WTC11 (cell line): ENCODE results near the gene CCDC121. TPM values are rescaled to one million over a fixed set of nuclear protein-coding genes. Genes with fewer than 3 reads are reported as not detected.

ENCODE experiments used
- ATAC-seq: fragments of 200-7000 bp; cut with Tn5 transposase; 2 replicates; pipeline ENCODE4 v1.10.0; 2021; ENCODE audit warnings: mild to moderate bottlenecking, moderate library complexity
- CTCF ChIA-PET: fragments of 300-600 bp; sonication (Branson Sonifier 250); formaldehyde crosslinking; loops from one replicate; lab custom pipeline; 2021; ENCODE audit warnings: antibody characterized with exemption; lab: Charles Lee
- POLR2A ChIA-PET: fragments of 350-600 bp; sonication (Branson Sonifier 250); formaldehyde crosslinking; loops from one replicate; lab custom pipeline; 2021; ENCODE audit warnings: antibody characterized with exemption; lab: Charles Lee
- DNase-seq: peaks from one replicate; pipeline ENCODE4 v3.0.0; 2021; ENCODE audit warnings: low spot score
- H3K27ac Mint-ChIP-seq: 2 replicates; pipeline ENCODE4 v1.8.0; 2021; ENCODE audit warnings: mixed read lengths
- H3K27me3 Mint-ChIP-seq: 2 replicates; pipeline ENCODE4 v1.8.0; 2021; ENCODE audit warnings: low read depth, mild to moderate bottlenecking, moderate library complexity, mixed read lengths
- H3K36me3 Mint-ChIP-seq: 2 replicates; pipeline ENCODE4 v1.8.0; 2021; ENCODE audit warnings: mixed read lengths
- H3K4me1 Mint-ChIP-seq: 2 replicates; pipeline ENCODE4 v1.8.0; 2022; ENCODE audit warnings: mixed read lengths
- H3K4me3 Mint-ChIP-seq: 2 replicates; pipeline ENCODE4 v1.8.0; 2021; ENCODE audit warnings: mild to moderate bottlenecking, moderate library complexity, mixed read lengths
- H3K9me3 Mint-ChIP-seq: 2 replicates; pipeline ENCODE4 v1.8.0; 2021; ENCODE audit warnings: mixed read lengths
- CREM ChIP-seq: sonication (generic); formaldehyde crosslinking; IDR thresholded peaks from 2 replicates; pipeline ENCODE4 v1.8.1; 2022; ENCODE audit warnings: mild to moderate bottlenecking, missing genetic modification reagents, moderate library complexity
- FOXJ3 ChIP-seq: sonication (generic); formaldehyde crosslinking; IDR thresholded peaks from 2 replicates; pipeline ENCODE4 v1.9.0; 2021; ENCODE audit warnings: missing genetic modification reagents, mild to moderate bottlenecking, borderline replicate concordance
- FOXK1 ChIP-seq: sonication (generic); formaldehyde crosslinking; IDR thresholded peaks from 2 replicates; pipeline ENCODE4 v1.8.0; 2022; ENCODE audit warnings: mild to moderate bottlenecking, moderate library complexity, missing genetic modification reagents
- NFATC4 ChIP-seq: fragments of 250-450 bp; sonication (Bioruptor Pico); IDR thresholded peaks from 2 replicates; pipeline ENCODE4 v1.9.0; 2021; ENCODE audit warnings: mild to moderate bottlenecking
- NR3C1 ChIP-seq: sonication (generic); formaldehyde crosslinking; conservative IDR thresholded peaks from 2 replicates; pipeline ENCODE4 v1.8.1; 2023; ENCODE audit warnings: low read depth, mild to moderate bottlenecking, missing genetic modification reagents
- OVOL2 ChIP-seq: fragments of 250-450 bp; sonication (Bioruptor Pico); IDR thresholded peaks from 2 replicates; pipeline ENCODE4 v1.9.0; 2021; ENCODE audit warnings: mild to moderate bottlenecking, borderline replicate concordance
- TP53 ChIP-seq: sonication (generic); formaldehyde crosslinking; IDR thresholded peaks from 2 replicates; pipeline ENCODE4 v1.8.1; 2023; ENCODE audit warnings: mild to moderate bottlenecking, missing genetic modification reagents
- ZNF138 ChIP-seq: sonication (generic); formaldehyde crosslinking; conservative IDR thresholded peaks from 2 replicates; pipeline ENCODE4 v1.8.1; 2022; ENCODE audit warnings: mild to moderate bottlenecking, moderate library complexity, missing genetic modification reagents
- ZNF232 ChIP-seq: sonication (generic); formaldehyde crosslinking; IDR thresholded peaks from 2 replicates; pipeline ENCODE4 v1.8.0; 2022; ENCODE audit warnings: mild to moderate bottlenecking, missing genetic modification reagents
- ZNF263 ChIP-seq: sonication (generic); formaldehyde crosslinking; IDR thresholded peaks from 2 replicates; pipeline ENCODE4 v1.8.1; 2022; ENCODE audit warnings: low read depth, mild to moderate bottlenecking, moderate library complexity, missing genetic modification reagents
- ZNF317 ChIP-seq: sonication (generic); formaldehyde crosslinking; IDR thresholded peaks from 2 replicates; pipeline ENCODE4 v1.8.1; 2023; ENCODE audit warnings: low read depth, mild to moderate bottlenecking, moderate library complexity, missing genetic modification reagents, borderline replicate concordance
- total RNA-seq: library from RNA; stranded (reverse); gene quantifications from 3 replicates; pipeline ENCODE4 v1.2.3, GENCODE V29; 2021
- TF ChIP-seq, protein P1 (sequence below): sonication (generic); formaldehyde crosslinking; IDR thresholded peaks from 2 replicates; pipeline ENCODE4 v1.8.0; 2022; ENCODE audit warnings: missing genetic modification reagents
- TF ChIP-seq, protein P2 (sequence below): sonication (generic); formaldehyde crosslinking; IDR thresholded peaks from 2 replicates; pipeline ENCODE4 v1.8.1; 2022; ENCODE audit warnings: missing genetic modification reagents, borderline replicate concordance
- TF ChIP-seq, protein P3 (sequence below): sonication (generic); formaldehyde crosslinking; IDR thresholded peaks from 2 replicates; pipeline ENCODE4 v1.8.1; 2023; ENCODE audit warnings: mild to moderate bottlenecking, moderate library complexity, missing genetic modification reagents
- TF ChIP-seq, protein P4 (sequence below): sonication (generic); formaldehyde crosslinking; IDR thresholded peaks from 2 replicates; pipeline ENCODE4 v1.8.1; 2022; ENCODE audit warnings: low read depth, mild to moderate bottlenecking, moderate library complexity, missing genetic modification reagents, borderline replicate concordance
- TF ChIP-seq, protein P5 (sequence below): fragments of 250-450 bp; sonication (Bioruptor Pico); IDR thresholded peaks from 2 replicates; pipeline ENCODE4 v1.9.0; 2021; ENCODE audit warnings: moderate library complexity, mild to moderate bottlenecking, inconsistent platforms, borderline replicate concordance
- TF ChIP-seq, protein P6 (sequence below): sonication (generic); formaldehyde crosslinking; IDR thresholded peaks from 2 replicates; pipeline ENCODE4 v1.8.0; 2022; ENCODE audit warnings: mild to moderate bottlenecking, missing genetic modification reagents

The CCDC121 gene
- total RNA-seq, 1 experiment from 2014 or later: 2.0 TPM

DNA sequence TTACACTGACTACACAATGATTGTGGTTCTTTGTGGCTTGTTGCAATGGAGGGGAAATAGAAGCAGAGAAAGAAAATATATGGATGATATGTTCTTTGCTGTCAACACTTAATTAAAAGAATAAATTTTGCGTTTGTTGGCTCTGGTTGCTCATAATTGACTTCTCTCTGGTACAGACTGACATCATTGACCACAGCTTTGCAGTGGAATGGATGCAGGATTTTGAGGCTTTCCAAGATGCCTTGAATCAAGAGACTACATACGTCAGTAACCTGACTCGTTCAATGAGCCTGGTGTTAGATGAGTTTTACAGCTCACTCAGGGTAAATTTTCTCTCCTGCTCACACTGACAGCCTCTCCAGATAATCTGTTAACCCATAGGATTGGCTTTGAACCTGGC is 9.9 kb upstream of the CCDC121 start (continued):
- TF ChIP-seq, protein P1, sequence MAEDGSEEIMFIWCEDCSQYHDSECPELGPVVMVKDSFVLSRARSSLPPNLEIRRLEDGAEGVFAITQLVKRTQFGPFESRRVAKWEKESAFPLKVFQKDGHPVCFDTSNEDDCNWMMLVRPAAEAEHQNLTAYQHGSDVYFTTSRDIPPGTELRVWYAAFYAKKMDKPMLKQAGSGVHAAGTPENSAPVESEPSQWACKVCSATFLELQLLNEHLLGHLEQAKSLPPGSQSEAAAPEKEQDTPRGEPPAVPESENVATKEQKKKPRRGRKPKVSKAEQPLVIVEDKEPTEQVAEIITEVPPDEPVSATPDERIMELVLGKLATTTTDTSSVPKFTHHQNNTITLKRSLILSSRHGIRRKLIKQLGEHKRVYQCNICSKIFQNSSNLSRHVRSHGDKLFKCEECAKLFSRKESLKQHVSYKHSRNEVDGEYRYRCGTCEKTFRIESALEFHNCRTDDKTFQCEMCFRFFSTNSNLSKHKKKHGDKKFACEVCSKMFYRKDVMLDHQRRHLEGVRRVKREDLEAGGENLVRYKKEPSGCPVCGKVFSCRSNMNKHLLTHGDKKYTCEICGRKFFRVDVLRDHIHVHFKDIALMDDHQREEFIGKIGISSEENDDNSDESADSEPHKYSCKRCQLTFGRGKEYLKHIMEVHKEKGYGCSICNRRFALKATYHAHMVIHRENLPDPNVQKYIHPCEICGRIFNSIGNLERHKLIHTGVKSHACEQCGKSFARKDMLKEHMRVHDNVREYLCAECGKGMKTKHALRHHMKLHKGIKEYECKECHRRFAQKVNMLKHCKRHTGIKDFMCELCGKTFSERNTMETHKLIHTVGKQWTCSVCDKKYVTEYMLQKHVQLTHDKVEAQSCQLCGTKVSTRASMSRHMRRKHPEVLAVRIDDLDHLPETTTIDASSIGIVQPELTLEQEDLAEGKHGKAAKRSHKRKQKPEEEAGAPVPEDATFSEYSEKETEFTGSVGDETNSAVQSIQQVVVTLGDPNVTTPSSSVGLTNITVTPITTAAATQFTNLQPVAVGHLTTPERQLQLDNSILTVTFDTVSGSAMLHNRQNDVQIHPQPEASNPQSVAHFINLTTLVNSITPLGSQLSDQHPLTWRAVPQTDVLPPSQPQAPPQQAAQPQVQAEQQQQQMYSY: no peak
- TF ChIP-seq ZNF263 (CRISPR knock-in tag) (no peak), NFATC4 (CRISPR knock-in tag) (no peak), ZNF317 (CRISPR knock-in tag) (no peak)

DNA sequence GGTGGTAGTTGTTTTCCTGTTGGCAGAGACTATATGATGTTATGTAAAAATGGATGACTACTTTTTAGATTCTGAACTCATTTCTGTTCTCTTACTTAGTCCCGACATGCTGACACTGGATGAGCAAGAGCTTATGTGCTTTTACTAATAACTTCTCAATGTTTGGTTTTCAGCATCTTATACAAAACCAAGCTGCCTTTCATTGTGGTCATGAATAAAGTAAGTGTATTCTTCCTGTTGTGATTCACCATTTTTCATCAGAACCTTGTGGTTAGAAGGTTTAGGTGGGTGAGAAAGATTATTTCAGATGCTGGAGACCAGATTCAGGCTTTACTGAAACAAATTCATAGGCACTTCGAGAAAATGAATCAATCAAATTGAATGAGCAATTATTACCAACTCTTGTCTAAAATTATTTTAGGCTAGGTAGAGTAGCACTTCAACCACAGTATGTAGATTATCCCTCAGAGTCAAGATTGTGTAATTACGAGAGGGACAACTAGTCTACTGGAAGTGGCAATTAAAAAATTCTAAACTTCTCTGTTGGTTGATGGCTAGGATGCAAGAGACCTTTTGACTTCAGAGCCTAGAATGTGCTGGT is 9.3 kb upstream of the CCDC121 start:
- H3K36me3 Mint-ChIP-seq: peaks cover 48% of the 10 kb centered on the region
- no peak overlapping the region for H3K27ac Mint-ChIP-seq
- DNase-seq (no peak), ATAC-seq (no peak)
- no peaks in the 10 kb centered on the region for H3K9me3 Mint-ChIP-seq
- TF ChIP-seq, protein P2, sequence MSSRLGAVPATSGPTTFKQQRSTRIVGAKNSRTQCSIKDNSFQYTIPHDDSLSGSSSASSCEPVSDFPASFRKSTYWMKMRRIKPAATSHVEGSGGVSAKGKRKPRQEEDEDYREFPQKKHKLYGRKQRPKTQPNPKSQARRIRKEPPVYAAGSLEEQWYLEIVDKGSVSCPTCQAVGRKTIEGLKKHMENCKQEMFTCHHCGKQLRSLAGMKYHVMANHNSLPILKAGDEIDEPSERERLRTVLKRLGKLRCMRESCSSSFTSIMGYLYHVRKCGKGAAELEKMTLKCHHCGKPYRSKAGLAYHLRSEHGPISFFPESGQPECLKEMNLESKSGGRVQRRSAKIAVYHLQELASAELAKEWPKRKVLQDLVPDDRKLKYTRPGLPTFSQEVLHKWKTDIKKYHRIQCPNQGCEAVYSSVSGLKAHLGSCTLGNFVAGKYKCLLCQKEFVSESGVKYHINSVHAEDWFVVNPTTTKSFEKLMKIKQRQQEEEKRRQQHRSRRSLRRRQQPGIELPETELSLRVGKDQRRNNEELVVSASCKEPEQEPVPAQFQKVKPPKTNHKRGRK (CRISPR knock-in tag): no peak
- TF ChIP-seq, protein P3, sequence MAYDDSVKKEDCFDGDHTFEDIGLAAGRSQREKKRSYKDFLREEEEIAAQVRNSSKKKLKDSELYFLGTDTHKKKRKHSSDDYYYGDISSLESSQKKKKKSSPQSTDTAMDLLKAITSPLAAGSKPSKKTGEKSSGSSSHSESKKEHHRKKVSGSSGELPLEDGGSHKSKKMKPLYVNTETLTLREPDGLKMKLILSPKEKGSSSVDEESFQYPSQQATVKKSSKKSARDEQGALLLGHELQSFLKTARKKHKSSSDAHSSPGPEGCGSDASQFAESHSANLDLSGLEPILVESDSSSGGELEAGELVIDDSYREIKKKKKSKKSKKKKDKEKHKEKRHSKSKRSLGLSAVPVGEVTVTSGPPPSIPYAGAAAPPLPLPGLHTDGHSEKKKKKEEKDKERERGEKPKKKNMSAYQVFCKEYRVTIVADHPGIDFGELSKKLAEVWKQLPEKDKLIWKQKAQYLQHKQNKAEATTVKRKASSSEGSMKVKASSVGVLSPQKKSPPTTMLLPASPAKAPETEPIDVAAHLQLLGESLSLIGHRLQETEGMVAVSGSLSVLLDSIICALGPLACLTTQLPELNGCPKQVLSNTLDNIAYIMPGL (CRISPR knock-in tag): no peak
- TF ChIP-seq, protein P4, sequence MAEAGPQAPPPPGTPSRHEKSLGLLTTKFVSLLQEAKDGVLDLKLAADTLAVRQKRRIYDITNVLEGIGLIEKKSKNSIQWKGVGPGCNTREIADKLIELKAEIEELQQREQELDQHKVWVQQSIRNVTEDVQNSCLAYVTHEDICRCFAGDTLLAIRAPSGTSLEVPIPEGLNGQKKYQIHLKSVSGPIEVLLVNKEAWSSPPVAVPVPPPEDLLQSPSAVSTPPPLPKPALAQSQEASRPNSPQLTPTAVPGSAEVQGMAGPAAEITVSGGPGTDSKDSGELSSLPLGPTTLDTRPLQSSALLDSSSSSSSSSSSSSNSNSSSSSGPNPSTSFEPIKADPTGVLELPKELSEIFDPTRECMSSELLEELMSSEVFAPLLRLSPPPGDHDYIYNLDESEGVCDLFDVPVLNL (CRISPR knock-in tag): no peak
- TF ChIP-seq ZNF263 (CRISPR knock-in tag): no peak
- no peak for TF ChIP-seq FOXJ3 (CRISPR knock-in tag)
- TF ChIP-seq NR3C1 (CRISPR knock-in tag): no peak
- no peak for TF ChIP-seq TP53
- no peak for TF ChIP-seq ZNF232 (CRISPR knock-in tag)
- TF ChIP-seq FOXK1 (CRISPR knock-in tag): no peak
- no peaks in the 10 kb centered on the region for H3K4me1 Mint-ChIP-seq
- H3K4me3 Mint-ChIP-seq: no peak overlapping the region
- H3K27me3 Mint-ChIP-seq: no peaks in the 10 kb centered on the region
- CTCF ChIA-PET: no interaction called here
- POLR2A ChIA-PET: no interaction called here

DNA sequence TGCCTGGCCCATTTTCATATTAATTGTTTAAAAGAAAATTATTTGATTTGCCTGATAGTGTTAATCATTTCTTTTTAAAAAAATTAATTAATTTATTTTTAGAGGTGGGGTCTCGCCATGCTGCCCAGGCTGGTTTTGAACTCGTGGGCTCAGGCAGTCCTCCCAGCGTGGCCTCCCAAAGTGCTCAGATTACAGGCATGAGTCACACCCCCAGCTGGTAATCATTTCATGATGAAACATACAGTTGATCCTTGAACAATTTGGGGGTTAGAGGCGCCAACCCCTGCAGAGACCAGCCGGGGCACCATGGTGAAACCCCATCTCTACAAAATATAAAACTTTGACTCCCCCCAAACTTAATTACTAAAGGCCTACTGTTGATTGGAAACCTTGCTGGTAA is 8.0 kb upstream of the CCDC121 start:
- no peak for DNase-seq
- H3K27ac Mint-ChIP-seq: no peak overlapping the region
- no peak for ATAC-seq
- POLR2A ChIA-PET: no interaction called here
- H3K9me3 Mint-ChIP-seq: no peaks in the 10 kb centered on the region
- H3K27me3 Mint-ChIP-seq: no peaks in the 10 kb centered on the region
- H3K4me3 Mint-ChIP-seq: no peak overlapping the region
- TF ChIP-seq, protein P5, sequence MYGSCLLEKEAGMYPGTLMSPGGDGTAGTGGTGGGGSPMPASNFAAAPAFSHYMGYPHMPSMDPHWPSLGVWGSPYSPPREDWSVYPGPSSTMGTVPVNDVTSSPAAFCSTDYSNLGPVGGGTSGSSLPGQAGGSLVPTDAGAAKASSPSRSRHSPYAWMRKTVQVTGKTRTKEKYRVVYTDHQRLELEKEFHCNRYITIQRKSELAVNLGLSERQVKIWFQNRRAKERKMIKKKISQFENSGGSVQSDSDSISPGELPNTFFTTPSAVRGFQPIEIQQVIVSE (CRISPR knock-in tag): no peak
- TF ChIP-seq CREM (CRISPR knock-in tag) (no peak), FOXK1 (CRISPR knock-in tag) (no peak), OVOL2 (CRISPR knock-in tag) (no peak), ZNF138 (CRISPR knock-in tag) (no peak)
- TF ChIP-seq, protein P6, sequence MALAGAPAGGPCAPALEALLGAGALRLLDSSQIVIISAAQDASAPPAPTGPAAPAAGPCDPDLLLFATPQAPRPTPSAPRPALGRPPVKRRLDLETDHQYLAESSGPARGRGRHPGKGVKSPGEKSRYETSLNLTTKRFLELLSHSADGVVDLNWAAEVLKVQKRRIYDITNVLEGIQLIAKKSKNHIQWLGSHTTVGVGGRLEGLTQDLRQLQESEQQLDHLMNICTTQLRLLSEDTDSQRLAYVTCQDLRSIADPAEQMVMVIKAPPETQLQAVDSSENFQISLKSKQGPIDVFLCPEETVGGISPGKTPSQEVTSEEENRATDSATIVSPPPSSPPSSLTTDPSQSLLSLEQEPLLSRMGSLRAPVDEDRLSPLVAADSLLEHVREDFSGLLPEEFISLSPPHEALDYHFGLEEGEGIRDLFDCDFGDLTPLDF (CRISPR knock-in tag): no peak
- TF ChIP-seq, protein P2 (CRISPR knock-in tag): no peak
- TF ChIP-seq, all 79 proteins: peak for 0
- CTCF ChIA-PET: no interaction called here
- peaks cover 57% of the 10 kb centered on the region for H3K36me3 Mint-ChIP-seq
- H3K4me1 Mint-ChIP-seq: no peaks in the 10 kb centered on the region
